ENCODE measurements around the gene PCK2.

DNA sequence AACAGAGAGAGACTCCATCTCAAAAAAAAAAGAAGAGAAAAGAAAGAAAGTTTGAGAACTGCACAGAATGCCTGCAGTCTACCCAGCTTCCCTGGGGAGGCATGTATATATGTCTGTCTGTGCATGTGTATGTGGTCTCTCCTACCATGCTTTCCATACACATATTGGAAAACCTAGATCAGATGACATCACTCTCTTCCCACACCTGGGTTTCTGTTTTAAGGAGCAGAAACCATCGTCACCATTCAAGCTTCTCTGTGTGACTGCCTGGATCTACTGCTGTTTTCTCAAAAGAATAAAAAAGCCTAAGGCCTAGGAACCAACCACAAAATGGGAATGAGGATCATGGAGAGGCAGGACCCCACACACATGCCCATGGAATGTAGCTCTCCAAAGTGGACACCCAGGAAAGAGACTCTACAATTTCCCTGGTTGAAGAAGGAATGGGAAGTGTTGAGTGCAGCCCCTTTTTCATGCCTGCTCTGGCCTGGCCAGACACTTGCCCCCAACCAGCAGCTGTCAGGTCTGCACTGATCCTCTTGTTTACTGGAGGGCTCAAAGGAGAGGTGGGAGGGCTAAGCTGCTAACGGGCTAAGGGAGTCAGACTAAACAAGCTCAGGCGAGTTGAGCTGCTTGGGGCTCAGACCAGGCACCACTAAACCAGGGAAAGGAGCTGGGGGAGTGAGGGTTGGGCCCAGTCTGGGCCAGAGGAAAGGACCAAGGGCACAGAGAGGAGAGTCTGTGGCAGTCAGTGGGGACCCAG, 7.7 kb upstream of the PCK2 start:
- TF ChIP-seq, protein P1, sequence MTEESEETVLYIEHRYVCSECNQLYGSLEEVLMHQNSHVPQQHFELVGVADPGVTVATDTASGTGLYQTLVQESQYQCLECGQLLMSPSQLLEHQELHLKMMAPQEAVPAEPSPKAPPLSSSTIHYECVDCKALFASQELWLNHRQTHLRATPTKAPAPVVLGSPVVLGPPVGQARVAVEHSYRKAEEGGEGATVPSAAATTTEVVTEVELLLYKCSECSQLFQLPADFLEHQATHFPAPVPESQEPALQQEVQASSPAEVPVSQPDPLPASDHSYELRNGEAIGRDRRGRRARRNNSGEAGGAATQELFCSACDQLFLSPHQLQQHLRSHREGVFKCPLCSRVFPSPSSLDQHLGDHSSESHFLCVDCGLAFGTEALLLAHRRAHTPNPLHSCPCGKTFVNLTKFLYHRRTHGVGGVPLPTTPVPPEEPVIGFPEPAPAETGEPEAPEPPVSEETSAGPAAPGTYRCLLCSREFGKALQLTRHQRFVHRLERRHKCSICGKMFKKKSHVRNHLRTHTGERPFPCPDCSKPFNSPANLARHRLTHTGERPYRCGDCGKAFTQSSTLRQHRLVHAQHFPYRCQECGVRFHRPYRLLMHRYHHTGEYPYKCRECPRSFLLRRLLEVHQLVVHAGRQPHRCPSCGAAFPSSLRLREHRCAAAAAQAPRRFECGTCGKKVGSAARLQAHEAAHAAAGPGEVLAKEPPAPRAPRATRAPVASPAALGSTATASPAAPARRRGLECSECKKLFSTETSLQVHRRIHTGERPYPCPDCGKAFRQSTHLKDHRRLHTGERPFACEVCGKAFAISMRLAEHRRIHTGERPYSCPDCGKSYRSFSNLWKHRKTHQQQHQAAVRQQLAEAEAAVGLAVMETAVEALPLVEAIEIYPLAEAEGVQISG (CRISPR knock-in tag; IDR thresholded peaks at IDR 0.05) = no peak
- TF ChIP-seq MAFK (conservative IDR thresholded peaks at IDR 0.05 in 1 of 2, IDR thresholded peaks at IDR 0.05 in 1 of 2; ENCODE audit: low read length in 2 of 2) (no peak), EZH2 (conservative IDR thresholded peaks at IDR 0.05; ENCODE audit: low read depth, low read length) (no peak), TOE1 (CRISPR knock-in tag; IDR thresholded peaks at IDR 0.05) (no peak), POLR2A (IDR thresholded peaks at IDR 0.05; ENCODE audit: insufficient read depth in 1 of 2, low read depth in 2 of 2, low read length in 2 of 2) (no peak), ZBTB40 (IDR thresholded peaks at IDR 0.05) (no peak), ZBTB40 (CRISPR knock-in tag; IDR thresholded peaks at IDR 0.05) (no peak)
